OCI-LY7 (cell line): ENCODE data around the gene KCNQ1. TPM values are rescaled to one million over a fixed set of nuclear protein-coding genes. Genes with fewer than 3 reads are reported as not detected.

Experiments
- BruUV-seq: library from RNA; stranded (reverse); fragments of 400-500 nt; replicated peaks from 2 replicates; lab custom pipeline; 2021; lab: Mats Ljungman, UMichigan
- CTCF ChIA-PET: fragments of 300-600 bp; sonication (Branson Sonifier 250); formaldehyde crosslinking; loops from one replicate; lab custom pipeline; 2022; ENCODE audit warnings: antibody characterized with exemption; ENCODE audit not compliant: unreplicated experiment; lab: Charles Lee
- POLR2A ChIA-PET: fragments of 300-600 bp; sonication (Branson Sonifier 250); formaldehyde crosslinking; loops from one replicate; lab custom pipeline; 2022; ENCODE audit warnings: antibody characterized with exemption; lab: Charles Lee
- DNase-seq: peaks from one replicate; pipeline ENCODE4 v3.0.0-alpha.2; 2015; ENCODE audit warnings: low spot score
- H2AFZ ChIP-seq: fragments of 200-600 bp; sonication (generic), shearing (Covaris generic); 2 replicates; pipeline ENCODE4 v1.6.1; 2014; ENCODE audit warnings: mild to moderate bottlenecking, antibody characterized with exemption, low read length, moderate library complexity
- H3K27ac ChIP-seq: fragments of 200-600 bp; sonication (generic); 2 replicates; pipeline ENCODE4 v1.5.1; 2014; ENCODE audit warnings: mixed run types, low read depth, mild to moderate bottlenecking, moderate library complexity, low read length, inconsistent platforms; ENCODE audit not compliant: poor library complexity, severe bottlenecking
- H3K36me3 ChIP-seq: fragments of 200-600 bp; sonication (generic); 2 replicates; pipeline ENCODE4 v1.6.1; 2014; ENCODE audit warnings: mild to moderate bottlenecking, antibody characterized with exemption, low read length, moderate library complexity, mixed read lengths; ENCODE audit not compliant: insufficient read depth
- H3K4me1 ChIP-seq: fragments of 200-600 bp; sonication (generic); 2 replicates; pipeline ENCODE4 v1.5.1; 2014; ENCODE audit warnings: mild to moderate bottlenecking, low read length; ENCODE audit not compliant: insufficient read depth, poor library complexity, severe bottlenecking
- H3K4me2 ChIP-seq: fragments of 200-600 bp; sonication (generic); 2 replicates; pipeline ENCODE4 v1.6.1; 2014; ENCODE audit warnings: mild to moderate bottlenecking, low read length
- H3K4me3 ChIP-seq: fragments of 200-600 bp; sonication (generic); 2 replicates; pipeline ENCODE4 v1.5.1; 2014; ENCODE audit warnings: mild to moderate bottlenecking, low read depth, low read length; ENCODE audit not compliant: poor library complexity, severe bottlenecking
- H3K79me2 ChIP-seq: fragments of 200-600 bp; sonication (generic); 2 replicates; pipeline ENCODE4 v1.6.1; 2016; ENCODE audit warnings: low read depth, mild to moderate bottlenecking, low read length, moderate library complexity, mixed read lengths; ENCODE audit not compliant: insufficient read depth
- H3K9me2 ChIP-seq: fragments of 200-600 bp; sonication (generic); 2 replicates; pipeline ENCODE4 v1.6.1; 2016; ENCODE audit warnings: mild to moderate bottlenecking, low read length, mixed read lengths; ENCODE audit not compliant: insufficient read depth
- H3K9me3 ChIP-seq: fragments of 200-600 bp; sonication (generic); 2 replicates; pipeline ENCODE4 v1.6.1; 2014; ENCODE audit warnings: mild to moderate bottlenecking, mixed run types, low read length, mixed read lengths
- H4K20me1 ChIP-seq: fragments of 200-600 bp; sonication (generic); 2 replicates; pipeline ENCODE4 v1.6.1; 2014; ENCODE audit warnings: mild to moderate bottlenecking, antibody characterized with exemption, low read length, moderate library complexity, mixed read lengths; ENCODE audit not compliant: insufficient read depth
- EZH2phosphoT487 ChIP-seq: fragments of 200-600 bp; sonication (generic); IDR thresholded peaks from 2 replicates; pipeline ENCODE4 v1.6.1; 2018; ENCODE audit warnings: low read depth, borderline replicate concordance, mild to moderate bottlenecking, mixed run types, antibody characterized with exemption, low read length, moderate library complexity, mixed read lengths
- intact Hi-C: fragments of 100-400 bp; cut with micrococcal nuclease; formaldehyde crosslinking; loops from one replicate; pipeline ENCODE4 v1.10.0; 2022; ENCODE audit not compliant: unreplicated experiment
- total RNA-seq, 2 experiments: library from RNA; depleted of rRNA in 1 of 2; stranded (reverse); fragments of >200 nt in 1 of 2; shearing (Covaris generic) in 1 of 2; gene quantifications; 2 replicates each; pipeline ENCODE4 v1.2.3, GENCODE V29; 2014 to 2022
- TF ChIP-seq, protein P1 (sequence below): fragments of 200-600 bp; sonication (generic); conservative IDR thresholded peaks from 2 replicates; pipeline ENCODE4 v1.5.1; 2014; ENCODE audit warnings: mild to moderate bottlenecking, antibody characterized with exemption, low read length, moderate library complexity, mixed read lengths

KCNQ1 gene
- total RNA-seq, 2 experiments from 2014 or later, result 0.22 to 1.3 TPM

DNA sequence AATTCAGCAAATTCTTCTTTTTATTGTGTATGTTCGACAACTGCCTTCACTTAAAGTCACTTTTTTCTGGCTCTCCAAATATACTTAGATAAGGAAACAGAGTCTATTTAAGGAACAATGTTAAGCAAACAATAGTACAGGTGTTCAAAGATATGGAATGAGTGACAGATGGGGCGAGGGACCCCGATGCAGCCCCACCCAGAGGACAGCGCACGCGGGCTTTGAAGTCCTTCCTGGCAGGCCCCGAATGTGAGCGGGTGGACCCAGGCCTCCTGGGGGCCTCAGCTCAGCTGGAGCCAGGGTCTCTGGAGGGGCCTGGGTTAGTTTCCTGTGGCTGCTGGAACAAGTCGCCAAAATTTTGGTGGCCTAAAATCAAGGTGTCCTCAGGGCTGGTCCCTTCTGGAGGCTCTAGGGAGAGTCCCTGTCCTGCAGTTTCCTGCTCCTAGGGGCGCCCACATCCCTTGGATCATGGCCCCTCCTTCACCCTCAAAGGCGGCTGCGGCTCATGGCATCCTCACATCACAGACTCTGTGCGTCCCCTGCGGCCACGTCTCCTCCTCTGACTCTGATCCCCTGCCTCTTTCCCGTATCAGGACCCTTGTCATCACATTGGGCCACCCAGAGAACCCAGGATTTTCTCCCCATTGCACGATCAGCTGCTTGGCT lies 295.6 kb downstream of the KCNQ1 start:
- no peaks in the 10 kb centered on the region for H4K20me1 ChIP-seq
- DNase-seq, result no peak
- no peak overlapping the region for H2AFZ ChIP-seq
- H3K4me3 ChIP-seq, result no peak overlapping the region
- no peak overlapping the region for H3K27ac ChIP-seq
- intact Hi-C loops, result no loop called here
- H3K36me3 ChIP-seq, result no peaks in the 10 kb centered on the region
- H3K9me3 ChIP-seq, result no peaks in the 10 kb centered on the region
- no peaks in the 10 kb centered on the region for H3K9me2 ChIP-seq
- no TSS peak for BruUV-seq
- no peaks in the 10 kb centered on the region for H3K79me2 ChIP-seq
- CTCF ChIA-PET, result no interaction called here
- POLR2A ChIA-PET, result no interaction called here
- TF ChIP-seq EZH2phosphoT487, result no peak
- no peak overlapping the region for H3K4me2 ChIP-seq
- no peaks in the 10 kb centered on the region for H3K4me1 ChIP-seq

DNA sequence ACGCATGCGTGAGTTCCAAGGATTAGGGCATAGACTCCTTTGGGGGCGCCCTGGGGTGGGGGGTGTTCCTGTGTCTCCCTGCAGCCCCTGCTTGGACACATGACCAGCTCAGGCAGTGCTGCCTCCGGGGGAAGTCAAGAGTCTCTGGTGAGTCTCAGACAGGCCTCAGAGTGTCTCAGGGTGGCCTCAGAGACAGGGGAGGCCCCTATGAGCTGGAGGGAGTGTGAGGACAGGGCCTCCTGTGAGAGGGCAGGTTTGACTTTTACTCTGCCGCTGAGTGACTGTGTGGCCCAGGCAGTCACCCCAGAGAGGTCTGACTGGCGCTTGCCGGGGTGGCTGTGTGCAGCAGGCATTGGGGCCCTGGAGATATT lies 296.2 kb downstream of the KCNQ1 start:
- no peaks in the 10 kb centered on the region for H3K9me3 ChIP-seq
- no peaks in the 10 kb centered on the region for H3K4me1 ChIP-seq
- H3K4me2 ChIP-seq, result no peak overlapping the region
- BruUV-seq, result no TSS peak
- no peaks in the 10 kb centered on the region for H3K79me2 ChIP-seq
- CTCF ChIA-PET, result no interaction called here
- no peak for DNase-seq
- no peak overlapping the region for H2AFZ ChIP-seq
- no peak overlapping the region for H3K27ac ChIP-seq
- no peak overlapping the region for H3K4me3 ChIP-seq
- TF ChIP-seq, protein P1, sequence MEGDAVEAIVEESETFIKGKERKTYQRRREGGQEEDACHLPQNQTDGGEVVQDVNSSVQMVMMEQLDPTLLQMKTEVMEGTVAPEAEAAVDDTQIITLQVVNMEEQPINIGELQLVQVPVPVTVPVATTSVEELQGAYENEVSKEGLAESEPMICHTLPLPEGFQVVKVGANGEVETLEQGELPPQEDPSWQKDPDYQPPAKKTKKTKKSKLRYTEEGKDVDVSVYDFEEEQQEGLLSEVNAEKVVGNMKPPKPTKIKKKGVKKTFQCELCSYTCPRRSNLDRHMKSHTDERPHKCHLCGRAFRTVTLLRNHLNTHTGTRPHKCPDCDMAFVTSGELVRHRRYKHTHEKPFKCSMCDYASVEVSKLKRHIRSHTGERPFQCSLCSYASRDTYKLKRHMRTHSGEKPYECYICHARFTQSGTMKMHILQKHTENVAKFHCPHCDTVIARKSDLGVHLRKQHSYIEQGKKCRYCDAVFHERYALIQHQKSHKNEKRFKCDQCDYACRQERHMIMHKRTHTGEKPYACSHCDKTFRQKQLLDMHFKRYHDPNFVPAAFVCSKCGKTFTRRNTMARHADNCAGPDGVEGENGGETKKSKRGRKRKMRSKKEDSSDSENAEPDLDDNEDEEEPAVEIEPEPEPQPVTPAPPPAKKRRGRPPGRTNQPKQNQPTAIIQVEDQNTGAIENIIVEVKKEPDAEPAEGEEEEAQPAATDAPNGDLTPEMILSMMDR, result no peak
- no peak for TF ChIP-seq EZH2phosphoT487
- POLR2A ChIA-PET, result no interaction called here
- H3K36me3 ChIP-seq, result no peaks in the 10 kb centered on the region
- intact Hi-C loops, result no loop called here
- no peaks in the 10 kb centered on the region for H4K20me1 ChIP-seq
- H3K9me2 ChIP-seq, result no peaks in the 10 kb centered on the region

DNA sequence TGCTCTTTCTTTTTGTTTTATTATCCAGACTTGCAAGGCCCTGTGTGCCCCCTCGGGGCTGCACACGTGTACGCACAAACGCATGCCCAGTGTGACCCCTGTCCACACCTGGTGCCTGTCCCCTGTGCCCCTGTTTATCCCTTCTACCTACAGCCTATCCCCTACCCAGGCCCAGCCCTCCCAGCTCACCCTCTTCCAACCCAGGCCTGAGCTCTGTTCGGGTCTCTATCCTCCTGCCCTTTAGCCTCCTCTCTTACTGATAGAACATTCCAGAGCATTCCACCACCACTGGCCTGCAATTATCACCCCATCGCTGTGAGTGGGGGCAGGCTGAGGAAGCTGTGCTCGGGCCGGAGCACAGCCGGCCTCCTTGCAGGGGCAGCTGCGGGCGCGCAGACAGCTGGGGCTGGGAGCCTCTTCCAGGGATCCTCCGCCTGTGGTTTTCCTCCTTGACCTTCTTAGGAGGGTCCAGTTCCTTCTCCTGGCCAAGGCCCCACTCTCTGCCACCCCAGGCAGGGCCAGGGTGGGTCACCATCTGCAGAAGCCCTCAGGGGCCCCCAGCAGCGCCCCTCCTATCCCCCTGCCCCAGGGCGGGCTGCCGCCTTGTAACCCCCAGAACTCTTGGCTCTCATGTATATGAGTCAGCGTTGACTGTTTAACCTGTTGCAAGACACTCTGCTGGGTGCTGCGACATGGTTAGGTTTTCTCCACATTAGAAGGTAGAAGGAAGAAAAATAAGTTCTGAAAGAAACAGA lies 296.7 kb downstream of the KCNQ1 start:
- intact Hi-C loops, result no loop called here
- no peaks in the 10 kb centered on the region for H3K9me2 ChIP-seq
- no peak overlapping the region for H3K27ac ChIP-seq
- CTCF ChIA-PET, result no interaction called here
- no TSS peak for BruUV-seq
- no peaks in the 10 kb centered on the region for H4K20me1 ChIP-seq
- no peak overlapping the region for H3K4me2 ChIP-seq
- H3K36me3 ChIP-seq, result no peaks in the 10 kb centered on the region
- no peak overlapping the region for H2AFZ ChIP-seq
- TF ChIP-seq, protein P1, result no peak
- TF ChIP-seq EZH2phosphoT487, result no peak
- no peak overlapping the region for H3K4me3 ChIP-seq
- DNase-seq, result no peak
- no peaks in the 10 kb centered on the region for H3K4me1 ChIP-seq
- POLR2A ChIA-PET, result no interaction called here
- no peaks in the 10 kb centered on the region for H3K79me2 ChIP-seq
- no peaks in the 10 kb centered on the region for H3K9me3 ChIP-seq
